ENCODE measurements around the gene SH3YL1.

DNA sequence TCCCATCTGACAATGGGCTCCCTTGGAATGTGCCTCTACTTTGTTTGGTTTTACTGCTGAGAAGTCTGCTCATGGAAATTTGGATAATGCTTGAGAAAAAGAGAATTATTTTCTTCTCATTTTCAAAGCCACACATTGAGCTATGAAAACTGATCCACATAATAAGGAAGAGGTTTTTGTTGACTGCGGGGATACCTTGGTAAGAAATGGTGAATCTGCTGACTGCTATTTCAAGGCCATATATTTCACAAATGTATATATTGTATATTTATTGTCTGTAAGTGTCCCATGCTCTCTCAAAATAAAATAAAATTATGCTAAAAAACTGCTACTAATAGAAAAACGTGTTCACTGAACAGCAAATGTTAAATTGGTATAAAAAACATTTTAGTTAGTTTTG lies 15.1 kb downstream of the SH3YL1 start:
- TF ChIP-seq, protein P1, sequence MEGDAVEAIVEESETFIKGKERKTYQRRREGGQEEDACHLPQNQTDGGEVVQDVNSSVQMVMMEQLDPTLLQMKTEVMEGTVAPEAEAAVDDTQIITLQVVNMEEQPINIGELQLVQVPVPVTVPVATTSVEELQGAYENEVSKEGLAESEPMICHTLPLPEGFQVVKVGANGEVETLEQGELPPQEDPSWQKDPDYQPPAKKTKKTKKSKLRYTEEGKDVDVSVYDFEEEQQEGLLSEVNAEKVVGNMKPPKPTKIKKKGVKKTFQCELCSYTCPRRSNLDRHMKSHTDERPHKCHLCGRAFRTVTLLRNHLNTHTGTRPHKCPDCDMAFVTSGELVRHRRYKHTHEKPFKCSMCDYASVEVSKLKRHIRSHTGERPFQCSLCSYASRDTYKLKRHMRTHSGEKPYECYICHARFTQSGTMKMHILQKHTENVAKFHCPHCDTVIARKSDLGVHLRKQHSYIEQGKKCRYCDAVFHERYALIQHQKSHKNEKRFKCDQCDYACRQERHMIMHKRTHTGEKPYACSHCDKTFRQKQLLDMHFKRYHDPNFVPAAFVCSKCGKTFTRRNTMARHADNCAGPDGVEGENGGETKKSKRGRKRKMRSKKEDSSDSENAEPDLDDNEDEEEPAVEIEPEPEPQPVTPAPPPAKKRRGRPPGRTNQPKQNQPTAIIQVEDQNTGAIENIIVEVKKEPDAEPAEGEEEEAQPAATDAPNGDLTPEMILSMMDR (conservative IDR thresholded peaks at IDR 0.05; ENCODE audit: low read depth, low read length): no peak
- TF ChIP-seq EZH2 (IDR thresholded peaks at IDR 0.05; ENCODE audit: low read length, unreplicated experiment) (no peak), EZH2phosphoT487 (IDR thresholded peaks at IDR 0.05; ENCODE audit: borderline replicate concordance, low read length) (no peak)
